VCaP (cell line): Measurements from ENCODE around the gene RXRG.

Source experiments
- H3K27ac ChIP-seq: fragments of 450-650 bp; 2 replicates; pipeline ENCODE4 v1.5.1; 2017
- CTCF ChIP-seq: fragments of 450-650 bp; conservative IDR thresholded peaks from 2 replicates; pipeline ENCODE4 v1.5.1; 2017; ENCODE audit warnings: mild to moderate bottlenecking, moderate library complexity

The RXRG gene

DNA sequence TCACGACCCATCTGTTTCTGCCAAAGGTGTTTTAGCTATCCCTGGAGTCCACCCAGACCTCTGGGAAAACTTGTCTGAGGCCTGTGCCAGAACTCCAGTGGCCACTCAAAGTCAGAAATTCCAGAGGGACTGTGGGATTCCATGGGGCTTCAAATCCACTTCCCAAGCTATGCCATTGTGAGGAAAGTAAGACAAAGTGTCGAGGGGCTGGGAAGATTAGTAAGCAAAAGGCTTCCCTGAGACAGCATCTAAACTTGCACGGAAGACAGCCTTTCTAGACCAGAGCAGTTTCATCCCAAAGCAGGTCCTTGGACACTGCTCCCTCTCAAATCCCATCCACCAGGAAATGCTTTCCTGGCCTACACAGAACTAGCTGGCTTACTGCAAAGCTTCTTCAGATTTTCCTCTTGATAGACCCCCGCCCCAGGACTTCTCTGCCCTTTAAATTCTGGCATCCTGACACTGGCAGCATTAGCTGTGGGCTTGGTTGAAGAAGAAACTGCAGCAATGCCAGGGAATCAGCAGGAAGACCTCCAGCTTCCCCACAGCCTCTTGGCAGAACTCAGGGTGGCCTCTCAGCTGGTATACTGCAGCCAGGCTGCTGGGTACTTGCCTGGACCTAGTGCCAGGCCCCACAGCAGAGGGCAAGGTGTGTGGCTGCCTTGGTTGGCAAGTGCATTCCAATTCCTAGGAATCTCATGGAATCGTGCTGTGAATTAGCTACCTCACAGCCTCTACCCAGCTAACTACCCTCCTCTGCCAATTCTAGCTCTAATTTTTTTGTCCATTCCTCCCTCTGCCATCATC, 61.1 kb downstream of the RXRG start:
- no peak overlapping the region for H3K27ac ChIP-seq
- TF ChIP-seq CTCF: no peak

- no peak overlapping the region for H3K27ac ChIP-seq
- TF ChIP-seq CTCF: no peak
Measured at GRCh38 chr1:165383067-165383466, 61.9 kb downstream of the RXRG start.

DNA sequence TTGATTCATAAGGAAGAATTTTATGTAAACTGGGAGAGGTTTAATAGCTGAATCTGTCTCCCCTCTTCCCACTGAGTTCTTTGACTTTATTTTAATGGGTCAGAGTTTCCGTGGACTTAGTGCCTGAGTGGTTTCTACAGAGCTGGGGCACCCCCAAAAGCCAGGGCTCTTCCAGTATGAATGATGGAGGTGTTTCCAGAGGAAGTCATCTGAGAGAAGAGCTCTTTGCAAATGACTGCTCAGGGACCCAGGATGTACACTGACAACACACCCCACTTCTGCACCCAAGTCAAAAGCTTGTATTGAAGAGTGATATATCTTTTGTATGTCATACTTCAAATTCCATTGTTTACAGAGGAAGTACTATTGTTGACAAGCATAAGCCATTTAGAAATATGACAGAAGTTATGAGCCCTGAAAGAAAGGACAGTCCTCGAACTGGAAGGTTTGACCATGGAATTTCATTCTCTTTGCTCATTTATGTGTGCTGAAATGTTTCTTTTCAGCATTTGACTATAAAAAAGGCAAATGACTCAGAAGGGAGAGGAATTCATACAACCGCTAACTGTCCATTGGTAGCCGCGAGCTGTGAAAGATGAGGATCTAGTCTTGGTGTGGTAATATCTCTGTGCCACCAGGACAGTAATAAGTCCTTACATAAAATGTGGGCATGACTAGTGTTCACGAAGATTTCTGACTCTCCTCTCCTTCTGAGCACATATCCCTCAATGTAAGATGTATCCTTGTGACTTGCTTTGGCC, 63.0 kb downstream of the RXRG start:
- no peak for TF ChIP-seq CTCF
- H3K27ac ChIP-seq: no peak overlapping the region

DNA sequence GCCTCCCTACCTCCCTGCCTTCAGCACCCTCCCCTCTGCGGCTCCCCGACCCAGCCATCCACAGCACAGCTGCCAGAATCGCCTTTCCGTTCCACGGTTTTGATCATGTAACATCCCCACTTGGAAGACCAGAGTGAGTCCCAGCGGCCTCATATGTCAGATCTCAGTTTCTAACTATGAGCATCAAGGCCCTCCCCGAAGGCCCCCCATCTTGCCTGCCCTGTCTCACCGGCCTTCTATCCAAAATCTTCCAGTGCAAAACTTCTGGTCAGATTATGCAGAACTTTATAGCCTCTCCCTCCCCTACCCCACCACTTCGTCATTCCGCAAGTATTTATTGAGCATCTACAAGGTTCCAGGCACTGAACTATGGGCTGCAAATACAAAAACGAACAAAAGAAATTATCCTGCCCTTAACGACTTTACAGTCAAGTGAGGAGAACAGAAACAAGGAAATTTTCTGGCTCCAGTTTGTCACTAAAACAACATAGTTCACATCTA, 68.1 kb downstream of the RXRG start:
- TF ChIP-seq CTCF: no peak
- H3K27ac ChIP-seq: peak overlapping the region; percentile 100

GRCh38 chr1:165376041-165376810, 68.7 kb downstream of the RXRG start:
- H3K27ac ChIP-seq: peak overlapping the region; percentile 100
- TF ChIP-seq CTCF: no peak

GRCh38 chr1:165375623-165376022, 69.3 kb downstream of the RXRG start:
- no peak for TF ChIP-seq CTCF
- H3K27ac ChIP-seq: peak overlapping the region; percentile 100
